NCI-H226 (cell line): Measurements from ENCODE around the gene MYO1C.
"Not testable (repeated sequence)": the region's sequence is repeated elsewhere in the genome, so short reads cannot be mapped to it uniquely, and the experiment has no call there.

Experiments
- DNase-seq: peaks from one replicate; pipeline ENCODE4 v3.0.0-alpha.2; 2015

The MYO1C gene

DNA sequence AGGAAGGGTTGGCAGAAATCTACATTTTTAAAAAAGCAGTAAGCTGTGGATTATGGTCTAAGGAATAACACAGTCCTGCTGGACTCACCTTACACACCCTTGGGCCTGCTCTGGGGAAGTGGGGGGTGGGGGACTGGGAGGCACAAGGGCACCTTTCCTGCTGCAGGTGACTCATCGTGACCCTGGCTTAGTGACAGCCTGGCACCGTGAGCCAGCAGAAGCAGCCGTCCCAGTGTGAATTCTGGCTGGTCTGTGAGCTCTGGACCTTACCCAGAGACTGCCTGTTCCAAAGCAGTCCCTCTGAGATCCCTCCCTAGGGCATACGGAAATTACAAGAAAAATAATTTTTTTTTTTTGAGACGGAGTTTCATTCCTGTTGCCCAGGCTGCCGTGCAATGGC lies 32.3 kb downstream of the MYO1C start:
- DNase-seq, result no peak

DNA sequence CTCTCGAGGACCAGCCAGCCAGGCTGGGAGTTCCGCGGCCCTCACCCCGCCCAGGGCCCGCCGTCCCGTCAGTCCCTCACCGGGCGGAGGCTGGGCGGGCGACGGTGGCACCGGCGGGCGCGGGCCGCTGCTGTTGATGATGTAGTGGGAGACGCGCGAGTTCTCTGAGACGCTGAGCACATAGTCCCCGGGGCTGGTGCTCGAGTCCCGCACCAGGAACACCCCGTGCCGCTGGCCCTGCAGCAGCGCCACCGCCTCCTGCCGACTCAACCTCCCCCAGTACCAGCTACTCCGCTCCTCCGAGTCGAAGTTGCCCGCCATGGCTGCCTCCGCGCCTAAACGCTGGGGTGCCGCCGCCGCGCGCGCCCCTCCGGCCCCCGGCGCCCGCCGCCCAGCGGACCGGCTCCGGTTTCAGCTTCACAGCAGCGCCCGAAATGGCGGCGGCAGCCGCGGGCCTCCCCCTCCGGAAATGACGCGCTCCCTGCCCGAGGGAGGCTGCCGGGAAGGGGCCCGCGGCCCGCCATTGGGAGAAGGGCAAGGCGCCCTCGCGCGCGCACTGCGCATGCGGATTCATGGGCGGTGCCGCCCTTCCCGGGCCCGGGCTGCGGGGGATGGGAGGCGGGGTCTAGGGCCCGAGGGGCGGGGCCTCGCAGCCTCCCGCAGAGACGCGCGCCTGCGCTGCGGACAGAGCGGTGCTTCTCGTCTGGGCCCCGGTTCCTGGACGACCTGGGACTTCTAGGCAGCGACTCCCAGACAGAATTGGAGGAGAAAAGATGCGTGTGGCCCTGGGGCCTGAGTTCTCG lies 36.5 kb downstream of the MYO1C start, which contains the start of gene CRK:
CRK (minus strand) TSS at position 436 of the 803 bp plus-strand sequence; CDS start at position 321, 115 bp downstream.
- peak; percentile 89 for DNase-seq

DNA sequence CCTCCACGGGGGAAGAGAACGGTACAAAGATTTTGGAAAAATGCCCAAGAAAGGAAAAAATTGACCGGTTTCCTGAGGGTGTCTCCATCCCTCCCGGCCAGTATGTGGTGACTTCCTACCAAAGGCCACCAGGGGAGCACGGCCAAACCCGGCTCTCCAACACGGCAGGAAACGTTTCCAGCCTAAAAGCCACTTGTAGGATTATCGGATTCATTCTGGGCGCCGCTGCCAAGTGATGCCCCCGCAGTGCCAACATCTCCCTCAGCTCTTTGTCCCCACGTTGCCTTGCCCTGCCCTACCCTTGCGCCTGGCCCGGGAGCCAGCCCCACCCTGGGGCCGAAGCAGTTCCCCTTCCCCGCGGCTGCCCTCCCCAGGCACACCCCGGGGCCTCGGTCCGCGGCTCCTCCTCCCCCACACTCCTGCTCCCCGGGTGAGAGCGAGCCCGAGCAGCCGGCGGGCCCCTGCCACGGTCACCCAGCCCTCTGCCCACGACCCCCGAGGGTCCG lies 37.1 kb downstream of the MYO1C start:
- peak; percentile 50 for DNase-seq

DNA sequence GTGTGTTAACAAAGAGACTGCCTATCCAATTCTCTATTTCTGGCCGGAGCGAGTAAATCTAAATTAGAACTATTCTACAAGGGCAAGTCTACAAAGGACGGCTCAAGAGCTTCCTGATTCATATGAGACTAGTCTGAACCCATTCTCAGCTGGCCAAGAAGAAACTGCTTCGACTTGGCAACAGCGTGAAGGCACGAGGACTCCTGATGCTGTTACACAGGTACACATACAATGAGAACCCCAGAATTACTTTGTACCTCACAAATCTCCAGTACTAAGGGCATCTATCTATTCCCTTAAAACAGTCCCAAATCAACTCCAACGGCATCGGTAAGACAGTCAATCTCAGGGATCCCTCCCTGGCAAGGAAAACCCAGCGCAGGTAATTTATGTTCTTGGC lies 37.9 kb downstream of the MYO1C start:
- DNase-seq, result no peak

DNA sequence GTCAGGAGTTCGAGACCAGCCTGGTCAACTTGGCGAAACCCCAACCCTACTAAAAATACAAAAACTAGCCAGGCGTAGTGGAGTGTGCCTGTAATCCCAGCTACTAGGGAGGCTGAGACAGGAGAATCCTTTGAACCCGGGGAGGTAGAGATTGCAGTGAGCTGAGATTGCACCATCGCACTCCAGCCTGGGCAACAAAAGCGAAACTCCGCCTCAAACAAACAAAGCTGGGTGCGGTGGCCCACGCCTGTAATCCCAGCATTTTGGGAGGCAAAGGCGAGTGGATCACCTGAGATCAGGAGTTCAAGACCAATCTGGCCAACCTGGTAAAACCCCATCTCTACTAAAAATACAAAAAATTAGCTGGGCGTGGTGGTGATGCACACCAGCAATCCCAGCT lies 38.8 kb downstream of the MYO1C start:
- DNase-seq, result not testable (repeated sequence)

DNA sequence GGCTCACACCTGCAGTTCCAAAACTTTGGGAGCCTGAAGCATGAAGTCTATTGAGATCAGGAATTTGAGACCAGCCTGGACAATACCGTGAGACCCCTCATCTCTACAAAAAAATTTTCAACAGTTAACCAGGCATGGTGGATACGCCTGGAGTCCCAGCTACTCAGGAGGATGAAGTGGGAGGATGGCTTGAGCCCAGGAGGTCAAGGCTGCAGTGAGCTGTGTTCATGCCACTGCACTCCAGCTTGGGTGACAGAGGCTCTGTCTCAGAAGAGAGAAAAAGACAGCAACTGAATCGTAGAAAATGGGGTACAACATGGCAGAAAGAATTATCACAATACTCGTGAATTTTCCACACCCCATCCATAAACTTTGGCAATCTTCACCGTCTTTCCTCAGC lies 39.6 kb downstream of the MYO1C start:
- DNase-seq, result no peak

DNA sequence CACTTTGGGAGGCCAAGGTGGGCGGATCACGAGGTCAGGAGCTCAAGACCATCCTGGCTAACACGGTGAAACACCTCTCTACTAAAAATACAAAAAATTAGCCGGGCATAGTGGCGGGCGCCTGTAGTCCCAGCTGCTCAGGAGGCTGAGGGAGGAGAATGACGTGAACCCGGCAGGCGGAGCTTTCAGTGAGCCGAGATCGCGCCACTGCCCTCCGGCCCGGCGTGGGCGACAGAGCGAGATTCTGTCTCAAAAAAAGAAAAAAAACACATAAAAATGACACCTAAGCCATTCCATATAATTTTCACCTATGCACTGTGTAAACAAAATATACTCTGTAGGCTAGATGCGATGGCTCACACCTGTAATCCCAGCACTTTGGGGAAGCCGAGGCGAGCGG lies 42.2 kb downstream of the MYO1C start:
- not testable (repeated sequence) for DNase-seq

DNA sequence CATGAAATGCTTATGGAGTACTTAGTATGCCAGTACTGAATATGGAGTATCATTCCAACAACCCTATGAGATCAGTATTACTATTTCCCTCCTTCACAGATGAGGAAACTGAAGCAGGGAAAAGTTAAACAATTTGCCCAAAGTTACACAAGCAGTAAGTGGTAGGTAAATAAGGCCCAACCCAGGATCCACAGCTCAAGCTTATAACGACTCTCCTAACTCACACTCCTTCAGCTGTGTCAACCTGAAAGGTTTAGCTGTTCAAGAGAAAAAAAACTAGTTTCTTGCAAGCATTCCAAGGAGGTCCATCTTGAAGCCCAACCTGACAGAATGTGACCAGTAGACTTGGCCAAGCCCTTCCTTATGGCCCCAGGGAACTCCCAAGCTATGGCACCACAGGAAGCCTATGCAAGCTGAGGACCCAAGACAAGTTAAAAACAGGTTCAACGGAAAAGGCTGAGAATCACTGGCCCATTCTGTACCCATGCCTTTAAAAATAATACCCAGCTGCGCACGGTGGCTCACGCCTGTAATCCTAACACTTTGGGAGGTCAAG lies 43.0 kb downstream of the MYO1C start:
- no peak for DNase-seq

DNA sequence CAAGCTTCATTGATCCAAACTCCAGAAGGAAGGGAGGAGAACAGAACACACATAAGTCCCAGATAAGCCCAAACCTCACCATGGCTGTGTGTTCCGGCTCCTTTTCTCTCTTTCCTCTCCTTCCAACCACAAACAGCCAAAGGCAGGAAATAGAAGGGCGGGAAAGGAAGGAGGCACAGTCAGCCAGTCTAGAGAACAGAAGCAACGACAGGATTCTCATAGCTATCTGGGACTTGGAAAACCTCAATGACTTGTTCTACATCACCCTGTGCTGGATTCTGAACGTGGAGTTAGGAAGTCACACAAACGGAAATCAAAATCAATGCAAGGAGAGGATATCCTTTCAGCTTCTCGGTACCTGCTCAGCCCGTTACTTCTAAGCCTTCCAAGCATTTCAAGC lies 45.4 kb downstream of the MYO1C start:
- DNase-seq, result no peak

DNA sequence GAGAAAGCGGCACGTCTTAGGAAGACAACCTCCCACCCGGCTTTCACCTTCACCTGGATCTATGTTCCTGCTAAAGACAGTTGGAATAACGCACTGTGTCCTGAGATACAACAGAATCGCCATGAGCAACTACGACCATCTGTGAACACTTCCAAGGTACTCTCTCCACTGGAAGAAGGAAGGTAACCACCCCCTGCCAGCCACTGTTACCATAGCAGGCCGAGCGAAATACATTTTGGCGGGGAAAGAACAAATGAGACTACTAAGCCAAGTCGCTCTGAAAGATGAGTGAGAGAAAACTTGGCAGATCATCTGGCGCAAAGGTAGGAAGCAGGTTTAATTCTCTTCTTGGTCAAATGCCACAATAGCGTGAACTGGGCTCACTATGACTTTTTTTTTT lies 46.3 kb downstream of the MYO1C start:
- DNase-seq, result no peak

DNA sequence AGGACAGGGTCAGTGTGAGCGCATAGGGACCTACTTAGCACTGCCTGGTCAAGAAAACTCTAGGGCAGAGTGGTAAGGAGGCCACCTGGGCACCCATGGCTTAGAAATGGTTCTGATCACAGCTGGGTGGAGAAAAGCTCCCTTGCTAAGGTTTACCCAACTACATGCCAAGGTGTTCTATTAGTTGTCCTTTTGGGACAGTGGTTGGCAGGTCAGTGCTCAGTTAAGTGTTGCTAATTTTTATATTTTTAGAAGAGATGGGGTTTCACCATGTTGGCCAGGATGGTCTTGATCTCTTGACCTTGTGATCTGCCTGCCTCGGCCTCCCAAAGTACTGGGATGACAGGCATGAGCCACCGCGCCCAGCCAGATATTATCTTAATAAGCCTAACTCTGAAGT lies 46.8 kb downstream of the MYO1C start:
- not testable (repeated sequence) for DNase-seq

DNA sequence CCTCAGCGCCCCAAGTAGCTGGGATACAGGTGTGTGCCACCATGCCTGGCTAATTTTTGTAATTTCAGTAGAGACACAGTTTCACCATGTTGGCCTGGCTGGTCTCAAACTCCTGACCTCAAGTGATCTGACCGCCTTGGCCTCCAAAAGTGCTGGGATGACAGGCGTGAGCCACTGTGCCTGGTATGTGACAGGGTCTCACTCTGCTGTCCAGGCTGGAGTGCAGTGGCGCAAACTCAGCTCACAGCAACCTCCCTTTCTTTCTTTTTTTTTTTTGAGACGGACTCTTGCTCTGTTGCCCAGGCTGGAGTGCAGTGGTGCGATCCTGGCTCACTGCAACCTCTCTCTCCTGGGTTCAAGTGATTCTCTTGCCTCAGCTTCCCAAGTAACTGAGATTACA lies 49.8 kb downstream of the MYO1C start:
- not testable (repeated sequence) for DNase-seq

DNA sequence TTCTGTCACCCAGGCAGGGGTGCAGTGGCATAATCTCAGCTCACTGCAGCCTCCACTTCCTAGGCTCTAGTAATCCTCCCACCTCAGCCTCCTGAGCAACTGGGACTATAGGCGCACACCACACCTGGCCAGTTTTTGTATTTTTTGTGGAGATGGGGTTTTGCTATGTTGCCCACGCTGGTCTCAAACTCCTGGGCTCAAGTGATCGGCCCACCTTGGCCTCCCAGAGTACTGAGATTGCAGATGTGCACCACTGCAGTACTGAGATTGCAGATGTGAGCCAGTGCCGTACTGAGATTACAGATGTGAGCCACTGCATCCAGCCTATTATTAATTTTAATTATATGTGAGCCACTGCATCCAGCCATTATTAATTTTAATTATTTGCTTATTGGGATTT lies 50.3 kb downstream of the MYO1C start:
- DNase-seq, result no peak

DNA sequence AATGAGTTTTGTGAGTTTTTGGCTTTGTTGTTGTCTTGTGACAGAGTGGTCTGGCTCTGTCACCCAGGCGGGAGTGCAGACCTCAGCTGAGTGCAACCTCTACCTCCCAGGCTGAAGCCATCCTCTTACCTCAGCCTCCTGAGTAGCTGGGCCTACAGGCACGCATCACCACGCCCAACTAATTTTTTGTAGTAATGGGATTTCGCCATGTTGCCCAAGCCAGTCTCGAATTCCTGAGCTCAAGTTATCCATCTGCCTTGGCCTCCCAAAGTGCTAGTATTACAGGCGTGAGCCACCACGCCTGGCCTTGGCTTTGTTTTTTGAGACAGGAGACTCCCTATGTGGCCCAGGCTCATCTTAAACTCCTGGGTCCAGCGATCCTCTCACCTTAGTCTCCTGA lies 51.6 kb downstream of the MYO1C start:
- DNase-seq, result no peak

DNA sequence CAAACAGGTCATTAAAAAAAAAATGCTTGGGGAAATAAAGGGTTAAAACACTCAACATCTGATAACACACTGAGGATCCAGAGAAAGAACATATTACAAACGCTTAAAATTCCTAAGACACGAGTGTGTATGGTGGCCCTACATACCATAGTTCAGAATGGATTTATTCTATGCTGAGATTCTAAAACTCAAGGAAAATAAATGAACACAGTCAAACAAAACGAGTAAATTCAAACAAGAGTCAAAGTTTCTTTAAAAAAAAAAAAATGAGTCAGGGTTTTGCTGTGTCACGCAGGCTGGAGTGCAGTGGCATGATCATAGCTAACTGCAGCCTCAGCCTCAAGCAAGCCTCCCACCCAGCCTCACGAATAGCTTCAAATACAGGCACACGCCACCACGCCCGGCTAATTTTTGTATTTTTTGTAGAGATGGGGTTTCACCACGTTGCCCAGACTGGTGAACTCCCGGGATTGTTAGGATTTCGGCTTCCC lies 53.8 kb downstream of the MYO1C start:
- DNase-seq, result no peak

DNA sequence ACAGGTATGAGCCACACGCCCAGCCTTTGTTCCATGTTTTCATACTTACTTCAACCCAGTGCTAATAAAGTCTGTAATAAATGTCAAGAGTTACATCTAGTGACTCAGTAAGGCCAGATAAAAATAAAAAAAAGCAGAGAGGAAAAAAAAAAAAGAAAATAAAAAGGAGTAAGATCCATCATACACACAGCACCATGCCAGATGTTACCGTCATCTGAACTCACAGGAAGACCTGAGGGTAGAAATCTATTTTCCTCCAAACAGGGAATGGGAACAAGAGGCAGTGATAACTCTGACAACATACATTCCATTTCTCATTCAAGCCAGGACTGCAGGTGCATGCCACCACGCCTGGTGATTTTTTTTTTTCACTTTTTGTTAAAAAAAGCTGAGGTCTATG lies 57.2 kb downstream of the MYO1C start:
- no peak for DNase-seq

DNA sequence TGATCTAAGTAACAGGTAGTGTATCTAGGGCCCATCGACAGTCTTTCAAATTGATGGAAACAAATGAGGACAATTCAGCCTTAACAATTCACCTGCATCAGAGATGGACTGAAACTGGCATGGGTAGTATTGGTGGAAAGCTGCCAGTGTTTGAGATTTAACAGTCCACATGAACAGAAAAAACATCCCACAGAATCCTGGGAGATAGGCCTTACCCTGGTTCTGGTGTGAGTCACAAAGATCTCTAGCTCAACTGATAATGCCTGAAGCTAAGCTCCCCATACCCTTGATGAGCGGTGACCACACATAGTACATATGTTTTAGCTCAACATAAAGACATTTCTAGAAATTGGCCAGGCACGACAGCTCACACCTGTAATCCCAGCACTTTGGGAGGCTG lies 58.3 kb downstream of the MYO1C start:
- peak; percentile 72 for DNase-seq

DNA sequence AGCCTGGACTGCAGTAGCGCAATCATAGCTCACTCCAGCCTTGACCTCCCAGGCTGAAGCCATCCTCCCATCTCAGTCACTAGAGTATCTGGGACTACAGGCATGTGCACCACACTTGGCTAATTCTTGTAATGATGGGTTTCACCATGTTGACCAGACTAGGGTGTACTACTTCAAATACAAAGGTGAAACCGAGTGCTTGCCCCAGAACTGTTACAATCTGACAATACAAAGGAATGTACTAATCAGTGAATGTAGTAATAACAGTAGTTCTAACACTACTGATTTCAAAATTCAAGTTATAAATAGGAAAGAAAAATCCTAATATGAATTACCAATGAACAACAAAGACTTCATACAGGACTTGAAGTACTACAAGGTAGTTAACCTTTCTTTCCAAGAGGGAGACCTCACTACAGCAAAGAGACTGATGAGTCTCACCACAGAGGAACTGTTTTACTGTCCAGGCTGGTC lies 60.8 kb downstream of the MYO1C start:
- DNase-seq, result no peak

DNA sequence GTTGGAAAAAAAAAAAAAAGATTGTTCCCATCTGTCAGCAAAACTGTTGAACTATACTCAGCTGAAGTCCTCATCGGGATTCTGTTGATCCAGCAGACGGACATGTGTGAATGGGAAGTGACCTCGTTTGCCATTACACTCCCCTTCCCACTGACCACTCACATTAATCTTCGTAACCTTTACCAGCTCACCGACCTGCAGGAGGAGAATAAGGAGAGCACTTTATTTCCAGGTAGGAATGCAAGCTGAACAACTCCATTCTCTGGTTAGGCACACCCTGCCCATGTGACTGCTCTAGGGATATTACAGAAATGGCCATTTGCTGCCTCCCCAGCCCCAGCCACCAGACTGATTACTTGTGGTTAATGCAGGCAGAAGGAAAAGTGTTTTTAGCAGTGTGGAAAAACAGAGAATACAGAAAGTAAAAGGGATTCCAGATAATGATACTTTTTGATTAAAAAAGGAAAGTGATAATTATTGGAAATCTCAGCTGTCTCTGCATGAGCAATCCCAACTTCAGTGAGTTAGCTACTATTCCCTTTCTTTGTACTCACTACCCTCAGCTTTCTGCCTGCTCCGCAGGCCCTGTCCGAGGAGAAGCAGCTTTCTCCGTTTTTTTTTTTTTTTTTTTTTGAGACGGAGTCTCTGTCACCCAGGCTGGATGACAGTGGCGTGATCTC lies 68.9 kb downstream of the MYO1C start:
- DNase-seq, result no peak

DNA sequence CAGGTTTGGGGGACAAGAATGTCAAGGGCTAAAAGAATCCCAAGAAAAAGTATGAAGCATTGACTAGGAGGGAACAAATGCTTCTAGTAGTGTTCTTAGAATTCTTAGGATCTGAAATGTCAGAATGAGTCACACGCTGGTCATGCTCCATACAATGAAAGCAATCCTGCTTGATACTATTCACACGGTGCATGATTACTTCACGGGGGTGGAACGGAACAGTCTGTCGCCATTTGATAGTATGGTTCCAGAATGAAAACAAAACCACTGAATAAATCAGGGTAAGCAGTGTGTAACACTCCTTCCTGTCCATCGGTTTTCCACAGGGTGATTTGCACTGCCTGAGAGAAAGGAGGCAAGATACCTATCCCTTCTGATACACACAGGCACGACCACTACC lies 69.6 kb downstream of the MYO1C start:
- peak; percentile 93 for DNase-seq

DNA sequence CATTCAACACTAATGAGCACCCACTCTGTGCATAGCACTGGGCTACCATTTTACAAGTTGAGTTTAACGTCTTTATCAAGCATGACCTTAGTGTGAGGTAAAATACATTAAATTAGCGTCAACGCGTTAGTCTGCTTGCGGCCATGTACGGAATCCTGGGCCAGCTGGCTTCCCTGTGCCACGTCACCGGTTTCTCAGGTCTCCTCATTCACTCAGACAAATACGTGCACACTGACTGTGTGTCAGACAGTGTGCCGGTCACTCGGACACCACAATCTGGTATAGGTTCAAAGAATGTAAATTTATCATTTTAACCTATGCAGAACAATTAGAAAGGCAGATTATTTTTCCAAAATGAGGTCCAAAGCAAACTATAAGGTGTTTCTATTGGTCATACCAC lies 71.0 kb downstream of the MYO1C start:
- DNase-seq, result no peak

DNA sequence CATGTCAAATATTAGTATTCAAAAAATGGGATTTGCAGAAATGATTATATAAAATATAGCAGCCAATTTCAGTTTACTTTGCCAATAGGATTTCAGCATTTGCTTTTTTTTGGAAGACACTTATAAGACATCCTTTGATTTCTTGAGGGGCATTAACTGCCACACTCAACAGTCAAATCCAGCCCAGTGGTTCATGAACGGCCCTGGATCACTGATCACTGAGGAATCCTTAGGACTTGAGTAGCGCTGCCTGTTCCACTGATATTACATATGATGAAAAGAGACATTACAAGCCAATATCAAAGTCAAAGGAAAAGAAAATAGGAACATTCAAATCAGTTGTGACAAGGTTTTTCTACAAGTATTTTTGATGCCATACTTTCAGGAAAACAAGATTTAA lies 71.5 kb downstream of the MYO1C start:
- no peak for DNase-seq

DNA sequence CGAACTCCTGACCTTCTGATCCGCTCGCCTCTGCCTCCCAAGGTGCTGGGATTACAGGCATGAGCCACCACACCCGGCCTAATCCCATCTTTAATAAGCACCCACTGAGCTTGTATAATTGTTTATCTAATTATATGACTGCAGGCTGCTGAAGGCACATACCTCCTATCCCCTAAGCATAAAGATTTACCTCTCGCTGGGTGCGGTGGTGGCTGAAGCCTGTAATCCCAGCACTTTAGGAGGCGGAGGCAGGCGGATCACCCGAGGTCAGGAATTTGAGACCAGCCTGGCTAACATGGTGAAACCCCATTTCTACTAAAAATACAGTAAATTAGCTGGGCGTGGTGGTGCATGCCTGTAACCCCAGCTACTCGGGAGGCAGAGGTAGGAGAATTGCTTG lies 72.3 kb downstream of the MYO1C start:
- no peak for DNase-seq

DNA sequence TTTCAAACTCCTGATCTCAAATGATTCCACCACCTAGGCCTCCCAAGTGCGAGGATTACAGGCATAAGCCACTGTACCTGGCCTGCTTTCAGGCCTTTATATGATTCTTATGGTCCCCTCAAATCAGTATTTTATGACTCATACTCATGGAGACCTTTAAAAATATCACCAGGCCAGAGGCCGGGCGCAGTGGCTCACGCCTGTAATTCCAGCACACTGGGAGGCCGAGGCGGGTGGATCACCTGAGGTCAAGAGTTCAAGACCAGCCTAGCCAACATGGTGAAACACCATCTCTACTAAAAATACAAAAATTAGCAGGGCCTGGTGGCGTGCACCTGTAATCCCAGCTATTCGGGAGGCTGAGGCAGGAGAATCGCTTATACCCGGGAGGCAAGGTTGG lies 74.0 kb downstream of the MYO1C start:
- DNase-seq, result not testable (repeated sequence)
